Measurements from ENCODE around the gene ECHS1.

The ECHS1 gene

GRCh38 chr10:133334503-133335245 is 38.5 kb downstream of the ECHS1 start:
- Histone ChIP-seq H3K9ac (ENCODE audit: low read depth, low read length) (no peak overlapping the region), H3K27me3 (ENCODE audit: control insufficient read depth, insufficient read depth, low read length) (peaks cover 52% of the 10 kb centered on the region), H3K4me3 (ENCODE audit: low read length) (peak overlapping the region; percentile 62)

GRCh38 chr10:133332936-133333699 is 40.0 kb downstream of the ECHS1 start:
- Histone ChIP-seq H3K4me3 (ENCODE audit: low read length) (no peak overlapping the region), H3K9me3 (replicated peaks; ENCODE audit: low read length) (no peaks in the 10 kb centered on the region), H3K4me1 (ENCODE audit: control insufficient read depth, insufficient read depth, low read length) (peaks cover 18% of the 10 kb centered on the region), H3K4me2 (ENCODE audit: low read length) (no peak overlapping the region), H3K36me3 (ENCODE audit: insufficient read depth, low read length) (no peaks in the 10 kb centered on the region), H3K9ac (ENCODE audit: low read depth, low read length) (no peak overlapping the region), H3K27me3 (ENCODE audit: control insufficient read depth, insufficient read depth, low read length) (peaks cover 63% of the 10 kb centered on the region)

More at GRCh38 chr10:133334503-133335245, 38.5 kb downstream of the ECHS1 start:
- H3K36me3 ChIP-seq (ENCODE audit: insufficient read depth, low read length) = no peaks in the 10 kb centered on the region
- no peaks in the 10 kb centered on the region for H3K9me3 ChIP-seq (replicated peaks; ENCODE audit: low read length)
- peaks cover 14% of the 10 kb centered on the region for H3K4me1 ChIP-seq (ENCODE audit: control insufficient read depth, insufficient read depth, low read length)
- H3K4me2 ChIP-seq (ENCODE audit: low read length) = peak overlapping the region; percentile 75

- Histone ChIP-seq H3K9me3 (replicated peaks; ENCODE audit: low read length) (no peaks in the 10 kb centered on the region), H3K4me3 (ENCODE audit: low read length) (peak overlapping the region; percentile 67), H3K9ac (ENCODE audit: low read depth, low read length) (peak overlapping the region; percentile 63), H3K27me3 (ENCODE audit: control insufficient read depth, insufficient read depth, low read length) (peaks cover 70% of the 10 kb centered on the region), H3K4me1 (ENCODE audit: control insufficient read depth, insufficient read depth, low read length) (peaks cover 8% of the 10 kb centered on the region), H3K36me3 (ENCODE audit: insufficient read depth, low read length) (no peaks in the 10 kb centered on the region), H3K4me2 (ENCODE audit: low read length) (peak overlapping the region; percentile 95)
These were observed 43.5 kb downstream of the ECHS1 start for GRCh38 chr10:133329491-133330202.

- no peak overlapping the region for H3K9ac ChIP-seq (ENCODE audit: low read depth, low read length)
- peaks cover 8% of the 10 kb centered on the region for H3K4me1 ChIP-seq (ENCODE audit: control insufficient read depth, insufficient read depth, low read length)
- H3K9me3 ChIP-seq (replicated peaks; ENCODE audit: low read length) = no peaks in the 10 kb centered on the region
- H3K4me3 ChIP-seq (ENCODE audit: low read length) = no peak overlapping the region
- H3K36me3 ChIP-seq (ENCODE audit: insufficient read depth, low read length) = no peaks in the 10 kb centered on the region
- H3K27me3 ChIP-seq (ENCODE audit: control insufficient read depth, insufficient read depth, low read length) = peaks cover 67% of the 10 kb centered on the region
- no peak overlapping the region for H3K4me2 ChIP-seq (ENCODE audit: low read length)
These were observed 44.5 kb downstream of the ECHS1 start for GRCh38 chr10:133328358-133329343.

- Histone ChIP-seq H3K27me3 (ENCODE audit: control insufficient read depth, insufficient read depth, low read length) (peaks cover 64% of the 10 kb centered on the region), H3K4me1 (ENCODE audit: control insufficient read depth, insufficient read depth, low read length) (peaks cover 8% of the 10 kb centered on the region), H3K9ac (ENCODE audit: low read depth, low read length) (no peak overlapping the region), H3K36me3 (ENCODE audit: insufficient read depth, low read length) (no peaks in the 10 kb centered on the region), H3K9me3 (replicated peaks; ENCODE audit: low read length) (no peaks in the 10 kb centered on the region), H3K4me3 (ENCODE audit: low read length) (no peak overlapping the region), H3K4me2 (ENCODE audit: low read length) (no peak overlapping the region)
These were observed 45.4 kb downstream of the ECHS1 start for GRCh38 chr10:133327651-133328357.

DNA sequence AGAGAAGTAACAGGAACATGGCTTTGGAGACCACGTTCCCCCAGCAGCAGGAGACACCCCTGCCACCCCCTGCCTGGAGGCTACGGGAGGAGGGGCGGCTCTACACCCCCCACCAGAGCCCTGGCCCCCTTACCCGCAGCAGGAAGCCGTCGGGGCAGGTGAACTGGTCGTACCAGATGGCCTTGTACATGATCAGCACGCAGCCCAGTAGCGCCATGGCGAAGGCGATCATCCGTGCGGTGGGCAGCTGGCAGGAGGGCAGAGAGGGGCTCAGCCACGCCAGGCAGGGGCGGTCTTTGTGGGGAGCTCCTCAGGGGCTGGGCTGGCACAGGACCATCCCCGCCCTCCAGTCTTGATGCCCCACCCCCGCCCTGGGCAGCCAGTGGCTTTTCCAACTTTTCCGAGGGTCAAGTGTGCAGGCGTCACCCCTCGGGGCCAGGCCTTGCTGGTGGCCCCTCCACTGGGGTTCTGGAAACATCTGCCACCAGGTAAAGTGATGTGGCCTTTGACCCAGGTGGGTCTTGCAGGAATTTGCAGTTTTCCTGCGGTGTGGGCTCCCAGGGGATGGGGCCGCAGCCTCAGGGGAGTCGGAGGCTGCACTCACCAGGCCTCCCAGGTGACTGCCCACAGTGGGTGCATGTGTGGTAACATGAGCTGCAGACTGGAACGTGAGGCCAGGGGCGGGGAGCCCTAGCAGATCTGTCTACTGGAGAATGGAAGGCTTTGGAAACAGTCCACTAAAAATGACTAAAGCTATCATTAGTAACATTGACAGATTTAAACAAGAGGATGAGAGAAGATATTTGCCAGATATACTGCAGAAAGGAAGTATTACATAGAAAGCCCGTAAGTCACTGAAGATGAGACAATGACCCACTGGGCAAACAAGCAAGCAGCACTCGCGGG is 46.2 kb downstream of the ECHS1 start:
- Histone ChIP-seq H3K9me3 (replicated peaks; ENCODE audit: low read length) (no peaks in the 10 kb centered on the region), H3K27me3 (ENCODE audit: control insufficient read depth, insufficient read depth, low read length) (peaks cover 56% of the 10 kb centered on the region), H3K4me3 (ENCODE audit: low read length) (no peak overlapping the region), H3K9ac (ENCODE audit: low read depth, low read length) (no peak overlapping the region), H3K4me1 (ENCODE audit: control insufficient read depth, insufficient read depth, low read length) (peaks cover 8% of the 10 kb centered on the region), H3K36me3 (ENCODE audit: insufficient read depth, low read length) (no peaks in the 10 kb centered on the region), H3K4me2 (ENCODE audit: low read length) (no peak overlapping the region)

DNA sequence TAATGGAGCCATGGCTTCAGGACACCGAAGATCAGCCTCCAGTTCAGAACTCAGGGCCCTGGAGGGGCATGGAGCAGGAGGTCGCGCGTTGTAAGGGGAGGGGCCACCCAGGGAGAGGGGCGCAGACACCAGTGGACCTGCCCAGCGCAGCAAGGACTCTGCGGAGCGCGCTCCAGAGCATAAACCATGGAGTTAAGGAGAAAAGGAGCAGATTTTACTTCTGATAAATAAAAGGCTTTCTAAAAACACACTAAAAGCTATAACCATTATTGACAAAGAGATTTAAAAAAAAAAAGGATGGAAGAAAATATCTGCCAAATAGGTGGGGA is 47.0 kb downstream of the ECHS1 start:
- Histone ChIP-seq H3K9ac (ENCODE audit: low read depth, low read length) (no peak overlapping the region), H3K4me2 (ENCODE audit: low read length) (peak overlapping the region; percentile 76), H3K4me1 (ENCODE audit: control insufficient read depth, insufficient read depth, low read length) (peaks cover 8% of the 10 kb centered on the region), H3K9me3 (replicated peaks; ENCODE audit: low read length) (no peaks in the 10 kb centered on the region), H3K27me3 (ENCODE audit: control insufficient read depth, insufficient read depth, low read length) (peaks cover 48% of the 10 kb centered on the region), H3K36me3 (ENCODE audit: insufficient read depth, low read length) (no peaks in the 10 kb centered on the region), H3K4me3 (ENCODE audit: low read length) (no peak overlapping the region)

DNA sequence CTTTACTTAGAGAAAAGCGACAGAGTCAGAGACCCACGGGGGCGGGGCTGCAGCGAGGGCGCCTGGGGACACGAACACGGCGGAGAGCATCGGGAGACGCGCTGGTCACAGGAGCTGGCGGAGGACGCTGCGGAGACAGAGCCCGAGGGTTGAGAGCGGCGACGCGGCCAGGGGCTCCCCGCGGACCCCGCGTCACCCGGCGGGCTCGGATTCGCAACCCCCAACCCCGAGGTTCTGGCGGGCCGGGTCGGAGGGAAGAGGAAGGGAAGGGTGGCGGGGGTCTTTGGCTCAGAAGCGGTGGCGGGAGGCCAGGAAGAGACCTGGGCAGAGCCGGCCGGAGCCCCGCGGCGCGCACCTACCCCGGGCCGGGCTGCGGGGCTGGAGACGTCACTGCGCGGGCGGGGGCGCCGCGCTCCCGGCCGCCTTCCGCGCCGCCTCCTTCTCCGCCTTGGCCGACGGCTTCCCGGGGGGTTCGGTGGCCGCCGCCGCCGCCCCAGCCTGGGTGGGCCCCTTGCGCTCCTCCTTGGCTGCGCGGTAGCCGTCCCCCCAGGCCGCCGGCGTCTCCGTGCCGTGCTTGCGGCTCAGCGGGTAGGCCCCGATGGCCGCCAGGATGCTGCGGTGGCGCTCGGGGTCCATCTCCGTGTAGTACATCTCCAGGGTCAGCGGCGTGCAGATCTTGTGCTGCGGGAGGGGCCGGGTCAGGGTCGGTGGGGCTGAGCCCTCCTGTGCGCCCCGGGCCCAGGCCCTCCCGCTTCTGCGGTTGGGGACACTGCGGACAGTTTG is 47.5 kb downstream of the ECHS1 start:
- no peaks in the 10 kb centered on the region for H3K36me3 ChIP-seq (ENCODE audit: insufficient read depth, low read length)
- peak overlapping the region; percentile 39 for H3K4me3 ChIP-seq (ENCODE audit: low read length)
- no peaks in the 10 kb centered on the region for H3K9me3 ChIP-seq (replicated peaks; ENCODE audit: low read length)
- peak overlapping the region; percentile 76 for H3K4me2 ChIP-seq (ENCODE audit: low read length)
- H3K9ac ChIP-seq (ENCODE audit: low read depth, low read length) = no peak overlapping the region
- peaks cover 43% of the 10 kb centered on the region for H3K27me3 ChIP-seq (ENCODE audit: control insufficient read depth, insufficient read depth, low read length)
- peaks cover 8% of the 10 kb centered on the region for H3K4me1 ChIP-seq (ENCODE audit: control insufficient read depth, insufficient read depth, low read length)

- Histone ChIP-seq H3K27me3 (ENCODE audit: control insufficient read depth, insufficient read depth, low read length) (peaks cover 43% of the 10 kb centered on the region), H3K4me1 (ENCODE audit: control insufficient read depth, insufficient read depth, low read length) (peaks cover 5% of the 10 kb centered on the region), H3K4me3 (ENCODE audit: low read length) (no peak overlapping the region), H3K9ac (ENCODE audit: low read depth, low read length) (no peak overlapping the region), H3K36me3 (ENCODE audit: insufficient read depth, low read length) (no peaks in the 10 kb centered on the region), H3K4me2 (ENCODE audit: low read length) (peak overlapping the region; percentile 76), H3K9me3 (replicated peaks; ENCODE audit: low read length) (no peaks in the 10 kb centered on the region)
These were observed 48.3 kb downstream of the ECHS1 start for GRCh38 chr10:133324857-133325260.

Measured in skeletal muscle satellite cell (primary cell).